ENCODE measurements around the gene ATP2A1.
A peak's percentile ranks its signal among the peaks of the same experiment; 100 is the strongest.

The ATP2A1 gene

GRCh38 chr16:28872952-28873351 lies 5.3 kb upstream of the ATP2A1 start:
- TF ChIP-seq FOXM1 (IDR thresholded peaks at IDR 0.05; ENCODE audit: borderline replicate concordance, low read depth), result no peak
- TF ChIP-seq NFIC (IDR thresholded peaks at IDR 0.05), result no peak
- no peak for TF ChIP-seq TCF12 (IDR thresholded peaks at IDR 0.05; ENCODE audit: low read depth)
- no peak for TF ChIP-seq USF1 (IDR thresholded peaks at IDR 0.05)
- no peak for TF ChIP-seq ZBTB7A (IDR thresholded peaks at IDR 0.05; ENCODE audit: low read depth)
- TF ChIP-seq, protein P1, sequence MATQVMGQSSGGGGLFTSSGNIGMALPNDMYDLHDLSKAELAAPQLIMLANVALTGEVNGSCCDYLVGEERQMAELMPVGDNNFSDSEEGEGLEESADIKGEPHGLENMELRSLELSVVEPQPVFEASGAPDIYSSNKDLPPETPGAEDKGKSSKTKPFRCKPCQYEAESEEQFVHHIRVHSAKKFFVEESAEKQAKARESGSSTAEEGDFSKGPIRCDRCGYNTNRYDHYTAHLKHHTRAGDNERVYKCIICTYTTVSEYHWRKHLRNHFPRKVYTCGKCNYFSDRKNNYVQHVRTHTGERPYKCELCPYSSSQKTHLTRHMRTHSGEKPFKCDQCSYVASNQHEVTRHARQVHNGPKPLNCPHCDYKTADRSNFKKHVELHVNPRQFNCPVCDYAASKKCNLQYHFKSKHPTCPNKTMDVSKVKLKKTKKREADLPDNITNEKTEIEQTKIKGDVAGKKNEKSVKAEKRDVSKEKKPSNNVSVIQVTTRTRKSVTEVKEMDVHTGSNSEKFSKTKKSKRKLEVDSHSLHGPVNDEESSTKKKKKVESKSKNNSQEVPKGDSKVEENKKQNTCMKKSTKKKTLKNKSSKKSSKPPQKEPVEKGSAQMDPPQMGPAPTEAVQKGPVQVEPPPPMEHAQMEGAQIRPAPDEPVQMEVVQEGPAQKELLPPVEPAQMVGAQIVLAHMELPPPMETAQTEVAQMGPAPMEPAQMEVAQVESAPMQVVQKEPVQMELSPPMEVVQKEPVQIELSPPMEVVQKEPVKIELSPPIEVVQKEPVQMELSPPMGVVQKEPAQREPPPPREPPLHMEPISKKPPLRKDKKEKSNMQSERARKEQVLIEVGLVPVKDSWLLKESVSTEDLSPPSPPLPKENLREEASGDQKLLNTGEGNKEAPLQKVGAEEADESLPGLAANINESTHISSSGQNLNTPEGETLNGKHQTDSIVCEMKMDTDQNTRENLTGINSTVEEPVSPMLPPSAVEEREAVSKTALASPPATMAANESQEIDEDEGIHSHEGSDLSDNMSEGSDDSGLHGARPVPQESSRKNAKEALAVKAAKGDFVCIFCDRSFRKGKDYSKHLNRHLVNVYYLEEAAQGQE (IDR thresholded peaks at IDR 0.05; ENCODE audit: low read depth), result no peak
- TF ChIP-seq, protein P2, sequence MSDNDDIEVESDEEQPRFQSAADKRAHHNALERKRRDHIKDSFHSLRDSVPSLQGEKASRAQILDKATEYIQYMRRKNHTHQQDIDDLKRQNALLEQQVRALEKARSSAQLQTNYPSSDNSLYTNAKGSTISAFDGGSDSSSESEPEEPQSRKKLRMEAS (IDR thresholded peaks at IDR 0.05), result no peak
- TF ChIP-seq TEAD4 (IDR thresholded peaks at IDR 0.05), result no peak

DNA sequence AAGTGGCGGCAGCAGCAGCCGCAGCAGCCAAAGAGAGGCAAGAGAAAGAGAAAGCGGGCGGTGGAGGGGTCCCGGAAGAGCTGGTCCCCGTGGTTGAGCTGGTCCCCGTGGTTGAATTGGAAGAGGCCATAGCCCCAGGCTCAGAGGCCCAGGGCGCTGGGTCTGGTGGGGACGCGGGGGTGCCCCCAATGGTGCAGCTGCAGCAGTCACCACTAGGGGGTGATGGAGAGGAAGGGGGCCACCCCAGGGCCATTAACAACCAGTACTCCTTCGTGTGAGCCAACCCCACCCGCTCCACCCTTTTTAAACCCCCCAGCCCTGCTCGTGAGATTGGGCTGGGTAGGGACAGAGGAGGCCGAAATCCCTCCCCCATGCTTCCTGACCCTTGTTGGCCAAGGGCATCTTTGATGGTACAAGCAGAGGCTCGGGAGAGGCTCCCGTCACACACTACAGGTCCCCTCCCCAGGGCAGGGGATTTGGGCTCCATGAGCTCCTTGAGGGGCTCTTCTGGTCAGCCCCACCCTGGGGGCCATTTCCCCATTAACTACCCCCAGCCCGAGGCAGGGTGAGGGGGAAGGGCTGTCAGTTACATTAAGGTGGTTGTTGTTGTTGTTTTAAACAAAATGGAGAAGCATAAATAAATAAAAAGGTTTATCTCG lies 4.6 kb upstream of the ATP2A1 start:
- TF ChIP-seq USF1 (IDR thresholded peaks at IDR 0.05), result no peak
- peak; percentile 29; the same call in 1 of the 2 replicates for TF ChIP-seq RAD21 (IDR thresholded peaks at IDR 0.05; ENCODE audit: low read depth)

DNA sequence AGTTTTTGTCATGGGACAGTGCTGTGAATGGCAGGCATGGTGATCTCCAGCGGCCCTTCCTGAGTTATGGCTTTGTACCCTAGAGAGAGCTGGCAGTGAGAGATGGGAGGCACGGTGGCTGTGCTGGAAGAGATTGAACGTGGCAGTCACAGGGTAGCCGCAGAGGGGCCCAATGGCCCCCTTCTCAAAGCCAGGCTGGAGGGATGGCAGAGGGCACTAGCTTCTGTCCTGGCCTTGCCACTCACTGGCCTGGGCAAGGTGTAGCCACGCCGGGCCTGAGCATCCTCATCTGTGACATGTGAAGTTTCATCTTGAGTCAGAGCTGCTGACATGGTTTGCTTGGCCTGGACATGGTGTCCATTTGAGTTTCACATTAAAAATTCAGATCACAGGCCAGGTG lies 3.9 kb upstream of the ATP2A1 start:
- TF ChIP-seq, protein P2 (IDR thresholded peaks at IDR 0.05), result no peak
- TF ChIP-seq EP300 (IDR thresholded peaks at IDR 0.05; ENCODE audit: borderline replicate concordance), result no peak
- no peak for TF ChIP-seq YY1 (IDR thresholded peaks at IDR 0.05; ENCODE audit: low read depth)
- TF ChIP-seq EGR1 (IDR thresholded peaks at IDR 0.05), result no peak

- TF ChIP-seq TAF1 (IDR thresholded peaks at IDR 0.05; ENCODE audit: low read depth), result no peak
- TF ChIP-seq TEAD4 (IDR thresholded peaks at IDR 0.05), result no peak
- TF ChIP-seq, protein P1 (IDR thresholded peaks at IDR 0.05; ENCODE audit: low read depth), result no peak
- no peak for TF ChIP-seq CEBPB (IDR thresholded peaks at IDR 0.05)
- TF ChIP-seq RAD21 (IDR thresholded peaks at IDR 0.05; ENCODE audit: low read depth), result no peak
- TF ChIP-seq, protein P2 (IDR thresholded peaks at IDR 0.05), result no peak
- TF ChIP-seq EP300 (IDR thresholded peaks at IDR 0.05; ENCODE audit: borderline replicate concordance), result no peak
These were observed 2.9 kb upstream of the ATP2A1 start for GRCh38 chr16:28875134-28876018.

DNA sequence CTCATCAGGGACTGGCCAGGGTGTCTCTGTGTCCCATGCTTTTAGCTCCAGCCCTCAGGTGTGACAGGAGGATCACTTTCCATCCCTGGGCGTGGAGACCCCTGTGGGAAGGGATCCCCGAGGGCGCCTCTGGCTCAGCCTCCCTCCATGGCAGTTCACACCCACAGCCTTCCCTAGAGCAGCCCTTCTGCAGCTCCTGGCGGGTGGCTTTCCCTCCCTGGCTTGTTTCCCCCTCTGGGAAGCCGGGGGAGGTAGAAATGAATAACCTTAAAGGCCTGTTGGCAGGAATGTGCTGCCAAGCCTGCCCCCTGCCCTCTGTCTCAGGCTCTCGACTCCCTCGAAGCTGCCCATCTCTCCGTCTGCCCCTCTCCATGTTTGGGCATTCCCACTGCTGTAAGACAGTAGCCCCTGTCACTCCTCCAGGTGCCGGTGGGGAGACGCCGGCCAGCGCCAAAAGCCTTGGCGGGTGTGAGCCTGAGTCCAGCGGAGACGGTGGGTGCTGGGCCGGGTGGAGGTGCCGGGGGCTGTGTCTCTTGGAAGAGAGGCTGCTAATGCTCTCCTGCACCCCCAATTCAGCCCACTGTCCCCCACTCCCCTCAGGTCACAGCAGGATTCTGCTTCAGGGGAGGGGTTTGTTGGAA lies 2.1 kb upstream of the ATP2A1 start:
- TF ChIP-seq YY1 (IDR thresholded peaks at IDR 0.05; ENCODE audit: low read depth) (no peak), USF1 (IDR thresholded peaks at IDR 0.05) (no peak), CEBPB (IDR thresholded peaks at IDR 0.05) (no peak), NFIC (IDR thresholded peaks at IDR 0.05) (no peak), EP300 (IDR thresholded peaks at IDR 0.05; ENCODE audit: borderline replicate concordance) (no peak), TCF12 (IDR thresholded peaks at IDR 0.05; ENCODE audit: low read depth) (no peak), CREB1 (IDR thresholded peaks at IDR 0.05; ENCODE audit: low read depth) (no peak), FOXM1 (IDR thresholded peaks at IDR 0.05; ENCODE audit: borderline replicate concordance, low read depth) (no peak), RAD21 (IDR thresholded peaks at IDR 0.05; ENCODE audit: low read depth) (no peak), ZBTB7A (IDR thresholded peaks at IDR 0.05; ENCODE audit: low read depth) (no peak)
- TF ChIP-seq, protein P2 (IDR thresholded peaks at IDR 0.05), result no peak
- TF ChIP-seq, protein P1 (IDR thresholded peaks at IDR 0.05; ENCODE audit: low read depth), result no peak
